Lung (tissue), 12 donors: ENCODE data around the gene C1orf21. TPM values are rescaled to one million over a fixed set of nuclear protein-coding genes. Genes with fewer than 3 reads are reported as not detected.

Source experiments
- ATAC-seq: fragments of 200-7000 bp; cut with Tn5 transposase; one replicate; pipeline ENCODE4 v1.9.1; 2020; ENCODE audit warnings: moderate number of reproducible peaks; ENCODE audit not compliant: insufficient read depth, low FRiP score
- DNase-seq, 3 donors: peaks; one replicate each; pipeline ENCODE4 v3.0.0-alpha.2; 2013 to 2017
- H3K27ac ChIP-seq, 2 donors: one replicate each; pipeline ENCODE4 v1.5.1; 2013; ENCODE audit warnings: mild to moderate bottlenecking in 2 of 2, moderate library complexity in 2 of 2, control low read depth in 1 of 2, inconsistent platforms in 1 of 2, low read depth in 1 of 2, low read length in 1 of 2
- H3K27me3 ChIP-seq, 3 donors: one replicate each; pipeline ENCODE4 v1.5.1; 2013; ENCODE audit warnings: low read length in 2 of 3; ENCODE audit not compliant: control insufficient read depth in 3 of 3, insufficient read depth in 3 of 3
- H3K36me3 ChIP-seq, 4 donors: one replicate each; pipeline ENCODE4 v1.5.1; 2013; ENCODE audit warnings: low read length in 4 of 4, mild to moderate bottlenecking in 1 of 4, moderate library complexity in 1 of 4; ENCODE audit not compliant: control insufficient read depth in 4 of 4, insufficient read depth in 4 of 4
- H3K4me1 ChIP-seq, 5 donors: one replicate each; pipeline ENCODE4 v1.5.1; 2013; ENCODE audit warnings: low read length in 5 of 5, mild to moderate bottlenecking in 2 of 5, moderate library complexity in 1 of 5; ENCODE audit not compliant: control insufficient read depth in 5 of 5, insufficient read depth in 5 of 5
- H3K4me3 ChIP-seq: one replicate; pipeline ENCODE4 v1.5.1; 2013; ENCODE audit warnings: mild to moderate bottlenecking, control low read depth, moderate library complexity
- H3K9ac ChIP-seq, 2 donors: one replicate each; pipeline ENCODE4 v1.5.1; 2013; ENCODE audit warnings: low read length in 2 of 2, control low read depth in 1 of 2; ENCODE audit not compliant: insufficient read depth in 1 of 2
- H3K9me3 ChIP-seq, 4 donors: one replicate each; pipeline ENCODE4 v1.5.1; 2013; ENCODE audit warnings: low read length in 3 of 4, mild to moderate bottlenecking in 1 of 4, moderate library complexity in 1 of 4; ENCODE audit not compliant: control insufficient read depth in 4 of 4, insufficient read depth in 3 of 4
- WGBS, 2 donors: extraction: QIAGEN DNeasy Blood & Tissue Kit; methylation state at CpG; one replicate each; pipeline ENCODE4 v1.1.7; 2013; 5-methylcytosine and 5-hydroxymethylcytosine counted together
- polyA plus RNA-seq, 2 donors: library from polyadenylated mRNA; stranded (reverse); fragments of 200-250 nt; gene quantifications; one replicate each; pipeline ENCODE4 v1.2.1, GENCODE V29; 2013
- total RNA-seq, 2 donors: library from RNA; depleted of rRNA in 1 of 2; stranded (reverse); fragments of >200 nt in 1 of 2; gene quantifications; one replicate each; pipeline ENCODE4 v1.2.1, GENCODE V29; 2014 to 2021
- TF ChIP-seq, protein P1 (sequence below): IDR thresholded peaks from 2 replicates; pipeline ENCODE4 v1.5.1; 2012; ENCODE audit warnings: mild to moderate bottlenecking; ENCODE audit errors: control extremely low read depth, extremely low read depth
- donor health status: control.
- donor health status: control.
- donor health status: Bipolar disorder and iron deficiency.
- donor health status: healthy.
- donor health status: DM: yes; HTN: yes; CAD: no.

The C1orf21 gene
- total and polyA plus RNA-seq, 4 donors = 16.2 to 59.9 (median 45.5) TPM

- no peaks in the 10 kb centered on the region for H3K9me3 ChIP-seq
- no peaks in the 10 kb centered on the region for H3K36me3 ChIP-seq
- H3K9ac ChIP-seq = no peak overlapping the region
- TF ChIP-seq, protein P1, sequence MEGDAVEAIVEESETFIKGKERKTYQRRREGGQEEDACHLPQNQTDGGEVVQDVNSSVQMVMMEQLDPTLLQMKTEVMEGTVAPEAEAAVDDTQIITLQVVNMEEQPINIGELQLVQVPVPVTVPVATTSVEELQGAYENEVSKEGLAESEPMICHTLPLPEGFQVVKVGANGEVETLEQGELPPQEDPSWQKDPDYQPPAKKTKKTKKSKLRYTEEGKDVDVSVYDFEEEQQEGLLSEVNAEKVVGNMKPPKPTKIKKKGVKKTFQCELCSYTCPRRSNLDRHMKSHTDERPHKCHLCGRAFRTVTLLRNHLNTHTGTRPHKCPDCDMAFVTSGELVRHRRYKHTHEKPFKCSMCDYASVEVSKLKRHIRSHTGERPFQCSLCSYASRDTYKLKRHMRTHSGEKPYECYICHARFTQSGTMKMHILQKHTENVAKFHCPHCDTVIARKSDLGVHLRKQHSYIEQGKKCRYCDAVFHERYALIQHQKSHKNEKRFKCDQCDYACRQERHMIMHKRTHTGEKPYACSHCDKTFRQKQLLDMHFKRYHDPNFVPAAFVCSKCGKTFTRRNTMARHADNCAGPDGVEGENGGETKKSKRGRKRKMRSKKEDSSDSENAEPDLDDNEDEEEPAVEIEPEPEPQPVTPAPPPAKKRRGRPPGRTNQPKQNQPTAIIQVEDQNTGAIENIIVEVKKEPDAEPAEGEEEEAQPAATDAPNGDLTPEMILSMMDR = no peak
- 58 to 79% methylated on average over 1 of the region's 1 CpG for WGBS, 2 donors
- H3K27me3 ChIP-seq = no peaks in the 10 kb centered on the region
- no peak overlapping the region for H3K4me3 ChIP-seq
- peaks cover 0 to 8% (median 0%) of the 10 kb centered on the region in 5 donors for H3K4me1 ChIP-seq
- H3K27ac ChIP-seq = no peak overlapping the region
- no peak for ATAC-seq
- no peak for DNase-seq
These were observed 282.6 kb downstream of the C1orf21 start for GRCh38 chr1:184669391-184669790.

DNA sequence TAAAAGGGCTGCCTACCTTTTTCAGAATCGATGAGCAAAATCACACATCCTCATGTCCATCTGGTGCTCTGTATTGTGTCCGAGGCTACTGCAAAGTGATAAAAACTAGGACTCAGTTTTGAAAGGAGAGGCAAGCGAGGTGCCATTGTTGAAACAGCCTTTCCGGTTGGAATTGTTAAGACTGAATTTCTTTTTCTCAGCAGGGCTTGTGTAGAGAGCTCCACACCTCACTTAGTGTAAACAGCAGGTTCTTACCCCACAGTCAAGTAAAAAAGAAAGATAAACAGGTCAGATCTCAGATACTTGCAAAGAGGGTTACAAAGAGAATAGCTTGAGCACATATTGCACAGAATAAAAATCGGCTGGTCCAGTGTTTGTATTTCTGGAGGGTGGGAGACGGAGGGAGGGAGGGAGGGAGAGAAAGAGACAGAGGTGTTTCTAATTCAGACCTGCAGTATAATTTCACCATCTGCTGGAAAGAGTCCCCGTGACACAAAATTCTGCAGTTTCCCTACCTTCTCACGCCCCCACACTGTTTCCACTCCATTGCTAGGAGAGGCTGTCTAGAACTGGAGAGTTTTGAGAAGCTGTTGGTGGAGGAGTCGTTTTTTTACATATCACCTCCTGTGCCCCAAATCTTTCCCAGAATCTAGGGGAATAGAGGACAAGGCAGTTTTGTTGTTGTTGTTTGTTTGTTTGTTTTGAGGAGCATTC, 285.3 kb downstream of the C1orf21 start:
- H3K27me3 ChIP-seq = no peaks in the 10 kb centered on the region

DNA sequence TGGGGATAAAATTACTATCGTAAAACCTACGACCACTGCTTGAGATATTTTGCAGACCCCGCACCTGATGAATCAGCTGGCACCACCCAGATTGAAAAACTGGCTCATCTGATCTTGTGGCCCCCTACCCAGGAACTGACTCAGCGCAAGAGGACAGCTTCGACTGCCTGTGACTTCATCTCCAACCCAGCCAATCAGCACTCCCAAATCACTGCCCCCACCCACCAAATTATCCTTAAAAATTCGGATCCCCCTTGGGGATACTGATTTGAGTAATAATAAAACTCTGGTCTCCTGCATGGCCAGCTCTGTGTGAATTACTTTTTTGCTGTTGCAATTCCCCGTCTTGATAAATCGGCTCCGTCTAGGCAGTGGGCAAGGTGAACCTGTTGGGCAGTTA, 286.5 kb downstream of the C1orf21 start:
- H3K9ac ChIP-seq = no peak overlapping the region
- 86 to 89% methylated on average over 9 of the region's 9 CpGs for WGBS, 2 donors
- no peaks in the 10 kb centered on the region for H3K36me3 ChIP-seq
- TF ChIP-seq, protein P1 = no peak
- H3K27ac ChIP-seq = no peak overlapping the region
- no peaks in the 10 kb centered on the region for H3K9me3 ChIP-seq
- no peak overlapping the region for H3K4me3 ChIP-seq
- H3K4me1 ChIP-seq = no peaks in the 10 kb centered on the region
- no peak for DNase-seq
- no peak for ATAC-seq
- no peaks in the 10 kb centered on the region for H3K27me3 ChIP-seq

More for the DNA sequence above, 285.3 kb downstream of the C1orf21 start:
- TF ChIP-seq, protein P1 = no peak
- WGBS, 2 donors = 61 to 72% methylated on average over 9 of the region's 9 CpGs
- peak in 1 of 3 donors; percentile 30 for DNase-seq
- H3K9ac ChIP-seq = no peak overlapping the region
- H3K27ac ChIP-seq = no peak overlapping the region
- no peak for ATAC-seq
- H3K9me3 ChIP-seq = no peaks in the 10 kb centered on the region
- H3K4me1 ChIP-seq = no peaks in the 10 kb centered on the region
- no peaks in the 10 kb centered on the region for H3K36me3 ChIP-seq
- H3K4me3 ChIP-seq = no peak overlapping the region

GRCh38 chr1:184677344-184677743, 290.5 kb downstream of the C1orf21 start:
- Histone ChIP-seq H3K27ac (no peak overlapping the region), H3K9ac (no peak overlapping the region), H3K4me1 (no peaks in the 10 kb centered on the region), H3K9me3 (no peaks in the 10 kb centered on the region), H3K4me3 (no peak overlapping the region), H3K27me3 (no peaks in the 10 kb centered on the region), H3K36me3 (no peaks in the 10 kb centered on the region)
- DNase-seq (no peak), ATAC-seq (no peak)
- TF ChIP-seq, protein P1 = no peak
